Endothelial cell (in vitro differentiated cells): ENCODE measurements around the gene CTSF. TPM values are rescaled to one million over a fixed set of nuclear protein-coding genes. Genes with fewer than 3 reads are reported as not detected.

Experiments used
- DNase-seq: peaks from one replicate; pipeline ENCODE4 v3.0.0; 2021; ENCODE audit warnings: low spot score
- H3K27ac Mint-ChIP-seq: one replicate; pipeline ENCODE4 v1.8.0; 2021; ENCODE audit warnings: mixed read lengths, inconsistent platforms; ENCODE audit not compliant: unreplicated experiment
- H3K27me3 Mint-ChIP-seq: one replicate; pipeline ENCODE4 v1.8.0; 2021; ENCODE audit warnings: mild to moderate bottlenecking, moderate library complexity, mixed read lengths, inconsistent platforms; ENCODE audit not compliant: unreplicated experiment
- H3K36me3 Mint-ChIP-seq: one replicate; pipeline ENCODE4 v1.8.0; 2021; ENCODE audit warnings: mild to moderate bottlenecking, low read depth, mixed read lengths, inconsistent platforms; ENCODE audit not compliant: unreplicated experiment
- H3K4me1 Mint-ChIP-seq: one replicate; pipeline ENCODE4 v1.8.0; 2021; ENCODE audit warnings: mild to moderate bottlenecking, mixed read lengths, inconsistent platforms; ENCODE audit not compliant: unreplicated experiment
- H3K4me3 Mint-ChIP-seq: one replicate; pipeline ENCODE4 v1.8.0; 2021; ENCODE audit warnings: mild to moderate bottlenecking, mixed read lengths, inconsistent platforms; ENCODE audit not compliant: unreplicated experiment
- H3K9me3 Mint-ChIP-seq: one replicate; pipeline ENCODE4 v1.8.0; 2021; ENCODE audit warnings: mixed read lengths, inconsistent platforms; ENCODE audit not compliant: unreplicated experiment
- CTCF ChIP-seq: fragments of 200-600 bp; sonication (generic); IDR thresholded peaks from one replicate; pipeline ENCODE4 v1.5.0; 2021; ENCODE audit warnings: antibody characterized with exemption; ENCODE audit not compliant: unreplicated experiment
- total RNA-seq: library from RNA; stranded (reverse); fragmentation: NEBNext Ultra II Directional; extraction: Animal tissue kit (Norgen Biotek cat#: 25700); gene quantifications from one replicate; pipeline ENCODE4 v1.2.1, GENCODE V29; 2021; ENCODE audit not compliant: unreplicated experiment

The CTSF gene
- total RNA-seq, 1 donor from 2014 or later: 9.2 TPM

- Mint-ChIP-seq H3K4me1 (peaks cover 10% of the 10 kb centered on the region), H3K36me3 (peaks cover 19% of the 10 kb centered on the region), H3K4me3 (no peak overlapping the region), H3K27ac (no peak overlapping the region), H3K9me3 (no peaks in the 10 kb centered on the region), H3K27me3 (peaks cover 4% of the 10 kb centered on the region)
- no peak for TF ChIP-seq CTCF
- DNase-seq: no peak
Measured at GRCh38 chr11:66603072-66603471, 34.7 kb upstream of the CTSF start.

GRCh38 chr11:66600631-66601233 lies 32.3 kb upstream of the CTSF start:
- H3K4me3 Mint-ChIP-seq: no peak overlapping the region
- H3K36me3 Mint-ChIP-seq: peaks cover 16% of the 10 kb centered on the region

GRCh38 chr11:66600219-66600618 lies 31.8 kb upstream of the CTSF start:
- Mint-ChIP-seq H3K36me3 (peaks cover 15% of the 10 kb centered on the region), H3K4me1 (peaks cover 10% of the 10 kb centered on the region), H3K27ac (no peak overlapping the region), H3K9me3 (no peaks in the 10 kb centered on the region), H3K4me3 (no peak overlapping the region), H3K27me3 (peaks cover 4% of the 10 kb centered on the region)
- DNase-seq: no peak
- TF ChIP-seq CTCF: no peak

More at GRCh38 chr11:66600631-66601233, 32.3 kb upstream of the CTSF start:
- no peak for TF ChIP-seq CTCF
- DNase-seq: no peak
- Mint-ChIP-seq H3K4me1 (peaks cover 10% of the 10 kb centered on the region), H3K9me3 (no peaks in the 10 kb centered on the region), H3K27me3 (peaks cover 4% of the 10 kb centered on the region), H3K27ac (no peak overlapping the region)

GRCh38 chr11:66598993-66599392 lies 30.6 kb upstream of the CTSF start:
- peaks cover 5% of the 10 kb centered on the region for H3K4me1 Mint-ChIP-seq
- TF ChIP-seq CTCF: no peak
- H3K9me3 Mint-ChIP-seq: no peaks in the 10 kb centered on the region
- peaks cover 5% of the 10 kb centered on the region for H3K36me3 Mint-ChIP-seq
- no peak for DNase-seq
- H3K27me3 Mint-ChIP-seq: peaks cover 4% of the 10 kb centered on the region
- H3K27ac Mint-ChIP-seq: no peak overlapping the region
- no peak overlapping the region for H3K4me3 Mint-ChIP-seq

- Mint-ChIP-seq H3K9me3 (no peaks in the 10 kb centered on the region), H3K27me3 (peaks cover 7% of the 10 kb centered on the region), H3K4me3 (peak overlapping the region; percentile 37), H3K4me1 (peaks cover 14% of the 10 kb centered on the region), H3K36me3 (no peaks in the 10 kb centered on the region), H3K27ac (peak overlapping the region; percentile 64)
- no peak for TF ChIP-seq CTCF
- no peak for DNase-seq
Measured at GRCh38 chr11:66595245-66595904, 27.0 kb upstream of the CTSF start.
